Ovary (tissue), 9 donors: ENCODE measurements around the gene ADARB2. TPM values are rescaled to one million over a fixed set of nuclear protein-coding genes. Genes with fewer than 3 reads are reported as not detected.

Experiments used
- DNase-seq, 5 donors: peaks; one replicate each; pipeline ENCODE4 v3.0.0-alpha.2; 2019 to 2020
- H3K27ac ChIP-seq, 2 donors: fragments of 200-600 bp; one replicate each; pipeline versions ENCODE4 v1.5.1 to v1.8.0; 2019 to 2022
- H3K27me3 ChIP-seq: fragments of 200-600 bp; one replicate; pipeline ENCODE4 v1.8.0; 2022
- H3K36me3 ChIP-seq: fragments of 200-600 bp; sonication (generic); one replicate; pipeline ENCODE4 v1.5.1; 2019
- H3K4me1 ChIP-seq: one replicate; pipeline ENCODE4 v1.8.1; 2013; ENCODE audit warnings: mild to moderate bottlenecking, moderate library complexity; ENCODE audit not compliant: insufficient read depth
- H3K4me3 ChIP-seq: fragments of 200-600 bp; sonication (generic); one replicate; pipeline ENCODE4 v1.5.1; 2017
- H3K9me3 ChIP-seq, 2 donors: fragments of 200-600 bp in 1 of 2; sonication (generic) in 1 of 2; one replicate each; pipeline versions ENCODE4 v1.5.1 to v1.8.1; 2013 to 2019; ENCODE audit warnings: mild to moderate bottlenecking in 1 of 2, moderate library complexity in 1 of 2
- CTCF ChIP-seq, 3 donors: fragments of 450-650 bp in 2 of 3; fragments of 200-600 bp in 1 of 3; IDR thresholded peaks; one replicate each; pipeline versions ENCODE4 v1.5.1 to v1.8.0; 2016 to 2022; ENCODE audit warnings: antibody characterized with exemption in 3 of 3, mild to moderate bottlenecking in 1 of 3
- EP300 ChIP-seq: sonication (generic); formaldehyde crosslinking; IDR thresholded peaks from one replicate; pipeline ENCODE4 v1.6.1; 2017; ENCODE audit warnings: antibody characterized with exemption
- POLR2A ChIP-seq: fragments of 450-650 bp; IDR thresholded peaks from one replicate; pipeline ENCODE4 v1.6.1; 2017; ENCODE audit warnings: antibody characterized with exemption, mild to moderate bottlenecking, moderate library complexity
- WGBS, 3 donors: extraction: QIAGEN DNeasy Blood & Tissue Kit in 1 of 3; methylation state at CpG; one replicate each; pipeline versions ENCODE4 v1.1.5 to v1.1.7; 2013 to 2017; 5-methylcytosine and 5-hydroxymethylcytosine counted together
- intact Hi-C, 4 donors: fragments of 100-400 bp; cut with DNase I; formaldehyde crosslinking; loops; one replicate each; pipeline versions ENCODE4 v1.11.0 to v1.15.1; 2022 to 2023
- polyA plus RNA-seq, 2 donors: library from polyadenylated mRNA; stranded (reverse); fragments of 200-250 nt in 1 of 2; fragments of 350-450 nt in 1 of 2; fragmentation: Illumina TruSeq in 1 of 2; extraction: RNeasy Lipid Tissue Mini Kit (QIAGEN cat#74804) in 1 of 2; gene quantifications; one replicate each; pipeline ENCODE4 v1.2.3, GENCODE V29; 2013 to 2014
- total RNA-seq, 7 donors: library from RNA; depleted of rRNA in 2 of 7; stranded (reverse); fragments of >200 nt in 2 of 7; fragmentation: NEBNext Ultra II Directional in 3 of 7; extraction: Animal tissue kit (Norgen Biotek cat#: 25700) in 3 of 7; gene quantifications; one replicate each; pipeline versions ENCODE4 v1.1.0 to v1.2.4, GENCODE V29; 2016 to 2023
- donor health status: DM: no; HTN: no; CAD: no; lungs with moderate emphysema.
- donor health status: DM: no; HTN: no; CAD: no.
- donor health status: Bipolar disorder and iron deficiency.
- donor health status: DM: yes; HTN: yes; CAD: no.
- donor health status: DM: no; HTN: no; CAD: no.
- donor health status: DM: yes; HTN: yes; CAD: no.

The ADARB2 gene
- total and polyA plus RNA-seq, 9 donors, result 0.12 to 2.0 (median 0.36) TPM; not detected in 2

- no peak overlapping the region for H3K4me3 ChIP-seq
- no peaks in the 10 kb centered on the region for H3K4me1 ChIP-seq
- no peaks in the 10 kb centered on the region for H3K9me3 ChIP-seq
- intact Hi-C loops, result no loop called here
- DNase-seq, result no peak
- TF ChIP-seq POLR2A, result no peak
- no peak overlapping the region for H3K27ac ChIP-seq
- WGBS, 3 donors, result 95 to 96% (median 95%) methylated on average over 15 of the region's 15 CpGs
- no peaks in the 10 kb centered on the region for H3K27me3 ChIP-seq
- H3K36me3 ChIP-seq, result no peaks in the 10 kb centered on the region
Observed at GRCh38 chr10:1347525-1347924, 389.8 kb downstream of the ADARB2 start.

- no peak for TF ChIP-seq POLR2A
- TF ChIP-seq CTCF (IDR thresholded peaks at IDR 0.05), result no peak
- TF ChIP-seq EP300, result no peak
- Histone ChIP-seq H3K4me3 (no peak overlapping the region), H3K9me3 (no peaks in the 10 kb centered on the region), H3K27me3 (no peaks in the 10 kb centered on the region), H3K36me3 (no peaks in the 10 kb centered on the region), H3K4me1 (no peaks in the 10 kb centered on the region), H3K27ac (no peak overlapping the region)
- DNase-seq, result no peak
- intact Hi-C loops, result no loop called here
- WGBS, 3 donors, result 86 to 91% (median 88%) methylated on average over 8 of the region's 8 CpGs
Observed at GRCh38 chr10:1346201-1346600, 391.1 kb downstream of the ADARB2 start.

GRCh38 chr10:1345368-1345767 lies 392.0 kb downstream of the ADARB2 start:
- no peaks in the 10 kb centered on the region for H3K9me3 ChIP-seq

GRCh38 chr10:1344846-1345245 lies 392.5 kb downstream of the ADARB2 start:
- Histone ChIP-seq H3K4me1 (no peaks in the 10 kb centered on the region), H3K9me3 (no peaks in the 10 kb centered on the region), H3K4me3 (no peak overlapping the region), H3K27ac (no peak overlapping the region), H3K27me3 (no peaks in the 10 kb centered on the region), H3K36me3 (no peaks in the 10 kb centered on the region)
- 85 to 93% (median 88%) methylated on average over 17 of the region's 17 CpGs for WGBS, 3 donors
- no peak for DNase-seq
- intact Hi-C loops, result no loop called here
- TF ChIP-seq CTCF (IDR thresholded peaks at IDR 0.05) (no peak), POLR2A (no peak), EP300 (no peak)

More at GRCh38 chr10:1345368-1345767, 392.0 kb downstream of the ADARB2 start:
- TF ChIP-seq POLR2A (no peak), CTCF (IDR thresholded peaks at IDR 0.05) (no peak), EP300 (no peak)
- Histone ChIP-seq H3K27ac (no peak overlapping the region), H3K27me3 (no peaks in the 10 kb centered on the region), H3K4me3 (no peak overlapping the region), H3K4me1 (no peaks in the 10 kb centered on the region), H3K36me3 (no peaks in the 10 kb centered on the region)
- WGBS, 3 donors, result 34 to 51% (median 36%) methylated on average over 4 of the region's 4 CpGs
- no peak for DNase-seq
- intact Hi-C loops, result no loop called here

GRCh38 chr10:1344408-1344807 lies 392.9 kb downstream of the ADARB2 start:
- Histone ChIP-seq H3K4me3 (no peak overlapping the region), H3K4me1 (no peaks in the 10 kb centered on the region), H3K27me3 (no peaks in the 10 kb centered on the region), H3K9me3 (no peaks in the 10 kb centered on the region), H3K36me3 (no peaks in the 10 kb centered on the region), H3K27ac (no peak overlapping the region)
- 87 to 91% (median 89%) methylated on average over 13 of the region's 13 CpGs for WGBS, 3 donors
- DNase-seq, result no peak
- no peak for TF ChIP-seq POLR2A
- no peak for TF ChIP-seq CTCF (IDR thresholded peaks at IDR 0.05)
- TF ChIP-seq EP300, result no peak
- intact Hi-C loops, result no loop called here
